K562 (cell line): Measurements from ENCODE around the gene TMEM170A. TPM values are rescaled to one million over a fixed set of nuclear protein-coding genes. Genes with fewer than 3 reads are reported as not detected.

Experiments
- ATAC-seq: fragments of 200-7000 bp; cut with Tn5 transposase; 3 replicates; pipeline ENCODE4 v1.9.1; 2020; ENCODE audit warnings: moderate library complexity
- BruUV-seq: library from RNA; stranded (reverse); fragments of 400-500 nt; replicated peaks from 2 replicates; lab custom pipeline; 2021; lab: Mats Ljungman, UMichigan
- CTCF ChIA-PET: fragments of 300-600 bp; formaldehyde crosslinking; extraction: SDS; loops from one replicate; lab custom pipeline; 2021; ENCODE audit warnings: low intra/inter-chr PET ratio; lab: Yijun Ruan, JAX
- POLR2A ChIA-PET: fragments of 300-600, 350-650 bp; sonication (Branson Sonifier 250); formaldehyde crosslinking; extraction: SDS; loops from one replicate; lab custom pipeline; 2021; ENCODE audit warnings: antibody characterized with exemption, inconsistent platforms; lab: Yijun Ruan, JAX
- DNase-seq, 4 experiments: peaks; one replicate each; pipeline versions ENCODE4 v3.0.0 to v3.0.0-alpha.2; 2011 to 2018; ENCODE audit warnings: low spot score in 3 of 4, mixed read lengths in 3 of 4; ENCODE audit errors: extremely low read depth in 1 of 4
- FAIRE-seq: peaks from 2 replicates; lab custom pipeline; 2011; peaks lifted over from hg19 to GRCh38; lab: Jason Lieb, UNC
- H2AFZ ChIP-seq: 2 replicates; pipeline ENCODE4 v1.6.0; 2011; ENCODE audit warnings: low read depth, low read length, control low read depth, inconsistent platforms
- H3K27ac ChIP-seq: fragments of 200-600 bp; 3 replicates; pipeline ENCODE4 v1.8.0; 2011; ENCODE audit warnings: low read depth, mild to moderate bottlenecking, control low read depth, inconsistent platforms, low read length, moderate library complexity, mixed read lengths; ENCODE audit errors: extremely low read depth
- H3K27me3 ChIP-seq, 2 experiments: fragments of 300-600 bp in 1 of 2; 2 replicates in 1 of 2; 3 replicates in 1 of 2; pipeline versions ENCODE4 v1.6.0 to v1.8.0; 2011; ENCODE audit warnings: inconsistent platforms in 2 of 2, low read length in 2 of 2, mild to moderate bottlenecking in 1 of 2, mixed read lengths in 1 of 2, moderate library complexity in 1 of 2; ENCODE audit not compliant: control insufficient read depth in 2 of 2, insufficient read depth in 2 of 2
- H3K36me3 ChIP-seq: fragments of 300-600 bp; 3 replicates; pipeline ENCODE4 v1.8.0; 2011; ENCODE audit warnings: mild to moderate bottlenecking, low read length, inconsistent platforms; ENCODE audit not compliant: control insufficient read depth, insufficient read depth
- H3K4me1 ChIP-seq, 2 experiments: fragments of 200-600 bp in 1 of 2; replicated peaks in 1 of 2; 2 replicates in 1 of 2; 3 replicates in 1 of 2; pipeline versions ENCODE4 v1.5.1 to v1.8.0; 2011; ENCODE audit warnings: inconsistent platforms in 2 of 2, low read length in 2 of 2, mild to moderate bottlenecking in 1 of 2, mixed read lengths in 1 of 2, moderate library complexity in 1 of 2; ENCODE audit not compliant: control insufficient read depth in 2 of 2, insufficient read depth in 2 of 2
- H3K4me2 ChIP-seq: 2 replicates; pipeline ENCODE4 v1.6.1; 2011; ENCODE audit warnings: low read length, control low read depth, inconsistent platforms, mixed read lengths; ENCODE audit not compliant: insufficient read depth
- H3K4me3 ChIP-seq: fragments of 200-600 bp; sonication (generic), shearing (Covaris generic); 2 replicates; pipeline ENCODE4 v1.5.1; 2016; ENCODE audit warnings: control low read depth, inconsistent platforms
- H3K79me2 ChIP-seq: fragments of 200-600 bp; 3 replicates; pipeline ENCODE4 v1.8.0; 2011; ENCODE audit warnings: low read length, inconsistent platforms; ENCODE audit not compliant: control insufficient read depth, insufficient read depth
- H3K9ac ChIP-seq, 2 experiments: 2 replicates each; pipeline versions ENCODE4 v1.6.0 to v1.6.1; 2011; ENCODE audit warnings: low read depth in 2 of 2, low read length in 2 of 2, control low read depth in 1 of 2, inconsistent platforms in 1 of 2, mild to moderate bottlenecking in 1 of 2, mixed read lengths in 1 of 2; ENCODE audit not compliant: insufficient read depth in 1 of 2
- H3K9me1 ChIP-seq: one replicate; pipeline ENCODE4 v1.6.0; 2011; ENCODE audit warnings: inconsistent platforms, mild to moderate bottlenecking, low read length, moderate library complexity; ENCODE audit not compliant: control insufficient read depth, insufficient read depth
- H3K9me3 ChIP-seq: replicated peaks from 2 replicates; pipeline ENCODE4 v1.5.1; 2011; ENCODE audit warnings: low read depth, low read length, inconsistent platforms; ENCODE audit not compliant: control insufficient read depth, insufficient read depth
- H4K20me1 ChIP-seq: replicated peaks from 2 replicates; pipeline ENCODE4 v1.6.1; 2011; ENCODE audit warnings: low read length, inconsistent platforms, mixed read lengths; ENCODE audit not compliant: control insufficient read depth, insufficient read depth
- CBX1 ChIP-seq: sonication (generic); IDR thresholded peaks from 2 replicates; pipeline ENCODE4 v1.6.1; 2016; ENCODE audit warnings: antibody characterized with exemption, low read depth, mild to moderate bottlenecking
- CEBPB ChIP-seq: fragments of 450-650 bp; IDR thresholded peaks from 2 replicates; pipeline ENCODE4 v1.6.1; 2016; ENCODE audit warnings: missing genetic modification characterization, missing compliant biosample characterization
- CTCFL ChIP-seq: IDR thresholded peaks from 2 replicates; pipeline ENCODE4 v1.6.1; 2011; ENCODE audit warnings: borderline replicate concordance, low read depth, mild to moderate bottlenecking, moderate library complexity, low read length; ENCODE audit not compliant: insufficient read depth, poor library complexity, severe bottlenecking
- DACH1 ChIP-seq: fragments of 450-650 bp; IDR thresholded peaks from 2 replicates; pipeline ENCODE4 v1.6.1; 2018; ENCODE audit not compliant: partially characterized antibody
- EHMT2 ChIP-seq: fragments of 450-650 bp; IDR thresholded peaks from 2 replicates; pipeline ENCODE4 v1.6.1; 2018; ENCODE audit warnings: antibody characterized with exemption
- MEF2A ChIP-seq: IDR thresholded peaks from 2 replicates; pipeline ENCODE4 v1.6.1; 2011; ENCODE audit warnings: low read depth, mild to moderate bottlenecking, low read length, moderate library complexity; ENCODE audit not compliant: control insufficient read depth
- PYGO2 ChIP-seq: fragments of 450-650 bp; IDR thresholded peaks from 2 replicates; pipeline ENCODE4 v1.6.1; 2016; ENCODE audit warnings: mild to moderate bottlenecking, missing genetic modification characterization, moderate library complexity, missing compliant biosample characterization
- RBM39 ChIP-seq: fragments of 200-400 bp; formaldehyde crosslinking; optimal IDR thresholded peaks from 2 replicates; pipeline ENCODE3; 2018; ENCODE audit warnings: low read depth, low read length
- SNRNP70 ChIP-seq: fragments of 200-400 bp; formaldehyde crosslinking; optimal IDR thresholded peaks from 2 replicates; pipeline ENCODE3; 2017; ENCODE audit warnings: low read depth, low read length
- SOX6 ChIP-seq: fragments of 450-650 bp; IDR thresholded peaks from 2 replicates; pipeline ENCODE4 v1.6.1; 2014; ENCODE audit warnings: mild to moderate bottlenecking
- SRSF3 ChIP-seq: fragments of 200-400 bp; formaldehyde crosslinking; IDR thresholded peaks from 2 replicates; pipeline ENCODE4 v1.6.1; 2016; ENCODE audit warnings: mild to moderate bottlenecking, low read length, moderate library complexity; ENCODE audit not compliant: insufficient read depth
- STAG1 ChIP-seq: sonication (generic); formaldehyde crosslinking; IDR thresholded peaks from 2 replicates; pipeline ENCODE4 v1.5.0; 2020; ENCODE audit warnings: missing genetic modification reagents, borderline replicate concordance
- TARDBP ChIP-seq: fragments of 450-650 bp; IDR thresholded peaks from 2 replicates; pipeline ENCODE4 v1.6.1; 2016
- ZBTB11 ChIP-seq, 3 experiments: fragments of 200-800 bp in 1 of 3; fragments of 250-450 bp in 1 of 3; fragments of 450-650 bp in 1 of 3; sonication (Bioruptor Pico) in 1 of 3; sonication (Bioruptor generic) in 1 of 3; formaldehyde crosslinking in 1 of 3; IDR thresholded peaks; 2 replicates each; pipeline versions ENCODE4 v1.6.1 to v1.8.0; 2016 to 2022; ENCODE audit warnings: mild to moderate bottlenecking in 2 of 3, missing genetic modification characterization in 2 of 3, missing compliant biosample characterization in 1 of 3, moderate library complexity in 1 of 3
- ZKSCAN1 ChIP-seq: fragments of 150-350 bp; IDR thresholded peaks from 2 replicates; pipeline ENCODE4 v1.6.1; 2016; ENCODE audit warnings: low read depth, low read length
- ZNF143 ChIP-seq: sonication (generic); formaldehyde crosslinking; IDR thresholded peaks from 2 replicates; pipeline ENCODE4 v1.9.0; 2022; ENCODE audit warnings: mild to moderate bottlenecking, missing genetic modification reagents
- ZNF561 ChIP-seq: fragments of 450-650 bp; formaldehyde crosslinking; conservative IDR thresholded peaks from 2 replicates; pipeline ENCODE4 v1.4.0; 2020; ENCODE audit warnings: mild to moderate bottlenecking, moderate library complexity
- ZZZ3 ChIP-seq: fragments of 450-650 bp; IDR thresholded peaks from 2 replicates; pipeline ENCODE4 v1.6.1; 2016; ENCODE audit warnings: antibody characterized with exemption, mild to moderate bottlenecking, moderate library complexity
- WGBS: fragments of 100-300 bp; shearing (Covaris generic); methylation state at CpG from one replicate; pipeline ENCODE4 v1.1.6; 2016; ENCODE audit warnings: low coverage, mixed read lengths; ENCODE audit not compliant: insufficient coverage; ENCODE audit errors: missing lambda C conversion rate; 5-methylcytosine and 5-hydroxymethylcytosine counted together
- in situ Hi-C: fragments of 300-500 bp; cut with MboI; formaldehyde crosslinking; loops from 4 replicates; pipeline ENCODE4 v1.15.0; 2018; ENCODE audit warnings: inconsistent platforms, mixed read lengths
- intact Hi-C: fragments of 100-400 bp; cut with micrococcal nuclease; formaldehyde crosslinking; loops from 2 replicates; pipeline ENCODE4 v1.14.2; 2022
- polyA plus RNA-seq, 8 experiments: library from polyadenylated mRNA; depleted of rRNA in 4 of 8; stranded (reverse) in 5 of 8; unstranded in 3 of 8; fragments of >200 nt; fragmentation: Nextera tagmentation in 2 of 8; fragmentation: Illumina TruSeq in 1 of 8; extraction: Ambion mirVana in 2 of 8; extraction: Trizol in 1 of 8; gene quantifications; 2 replicates each; pipeline versions ENCODE4 v1.2.1 to v1.2.3, GENCODE V29; 2011 to 2014; ENCODE audit warnings: inconsistent platforms in 1 of 8, missing spikeins in 1 of 8
- total RNA-seq, 7 experiments: library from RNA; depleted of rRNA in 6 of 7; stranded (reverse); fragments of >200 nt in 6 of 7; fragmentation: Illumina TruSeq in 2 of 7; extraction: Trizol in 2 of 7; gene quantifications; 2 replicates each; pipeline versions ENCODE4 v1.2.1 to v1.2.3, GENCODE V29; 2011 to 2021; ENCODE audit warnings: low replicate concordance in 1 of 7

TMEM170A gene
- total and polyA plus RNA-seq, 9 of the 15 experiments (the other 6 are each of a cell fraction or from before 2014, with no cell fraction given): 6.1 to 30.2 (median 15.0) TPM

- no peak overlapping the region for H2AFZ ChIP-seq
- ChIA-PET CTCF (no interaction called here), POLR2A (interaction anchor here (1.4 kb wide), 1 partner anchor 27 kb away, joined by 3 read pairs; no protein-coding TSS in a partner anchor)
- H3K4me1 ChIP-seq: peaks cover 4 to 8% of the 10 kb centered on the region in 2 experiments; a peak in 4 of 5 replicates
- peaks cover 62% of the 10 kb centered on the region for H3K79me2 ChIP-seq
- no peak overlapping the region for H3K27ac ChIP-seq
- no peaks in the 10 kb centered on the region for H4K20me1 ChIP-seq
- WGBS: 44% methylated on average over 2 of the region's 2 CpGs
- no peak for DNase-seq
- in situ Hi-C loops (no loop called here), intact Hi-C loops (no loop called here)
- TF ChIP-seq ZNF561 (CRISPR knock-in tag) (no peak), STAG1 (CRISPR knock-in tag) (no peak), ZBTB11 (CRISPR knock-in tag; IDR thresholded peaks at IDR 0.05) (no peak), CTCFL (no peak), DACH1 (no peak), MEF2A (no peak), ZZZ3 (no peak), SNRNP70 (no peak), SRSF3 (no peak), SOX6 (no peak), ZKSCAN1 (no peak), TARDBP (no peak), CEBPB (tag) (no peak), EHMT2 (no peak), PYGO2 (tag) (no peak), CBX1 (no peak), ZNF143 (CRISPR knock-in tag) (no peak), RBM39 (no peak)
- no peak for ATAC-seq
- H3K9ac ChIP-seq: no peak overlapping the region
- no peaks in the 10 kb centered on the region for H3K9me3 ChIP-seq
- peaks cover 11% of the 10 kb centered on the region; the same call in 2 of the 3 replicates for H3K36me3 ChIP-seq
- H3K9me1 ChIP-seq: no peaks in the 10 kb centered on the region
- FAIRE-seq: no peak
- no TSS peak for BruUV-seq
- no peak overlapping the region for H3K4me3 ChIP-seq
- H3K27me3 ChIP-seq: no peaks in the 10 kb centered on the region
- H3K4me2 ChIP-seq: no peak overlapping the region
Measured at GRCh38 chr16:75416904-75417565, 47.5 kb downstream of the TMEM170A start.
